ENCODE data around the gene CUBN. TPM values are rescaled to one million over a fixed set of nuclear protein-coding genes. Genes with fewer than 3 reads are reported as not detected.

The CUBN gene
- total and polyA plus RNA-seq, 2 experiments from 2014 or later: 0.41 to 0.65 TPM

DNA sequence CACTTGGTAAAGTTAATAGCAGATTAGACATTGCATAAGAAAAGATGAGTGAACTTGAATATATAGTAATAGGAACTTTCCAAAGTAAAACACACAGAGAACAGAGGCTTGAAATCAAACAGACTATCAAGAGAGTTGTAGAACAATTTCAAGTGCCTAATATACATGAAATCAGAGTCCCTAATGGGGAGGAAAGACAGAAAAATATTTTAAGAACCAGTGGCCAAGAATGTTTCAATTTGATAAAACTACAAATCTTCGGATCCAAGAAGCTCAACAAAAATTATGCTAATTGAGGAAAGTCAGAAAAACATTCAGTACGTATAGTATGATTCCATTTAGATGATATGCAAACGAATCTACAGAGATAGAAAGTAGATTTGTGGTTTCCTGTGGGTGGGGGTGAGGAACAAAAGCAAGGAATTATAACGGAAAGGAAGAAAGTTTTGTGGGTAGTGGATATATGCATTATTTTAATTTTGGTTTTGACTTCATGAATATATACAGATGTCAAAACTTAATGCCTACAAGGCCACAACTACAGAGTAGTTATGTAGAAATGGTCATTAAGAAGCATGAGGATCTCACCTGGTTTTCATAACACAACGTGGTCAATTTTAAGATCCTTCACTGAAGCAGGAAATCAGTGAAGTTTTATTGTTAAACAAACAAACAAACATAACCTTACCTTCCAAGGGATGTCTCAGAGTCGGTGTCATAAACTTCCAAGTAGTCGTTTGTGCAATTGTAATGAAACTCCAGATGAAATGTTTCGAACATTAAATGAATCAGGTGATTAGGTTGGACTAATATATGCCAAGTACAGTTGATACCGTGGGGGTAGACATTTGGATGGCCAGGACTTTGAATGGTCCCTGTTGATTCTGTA lies 62.0 kb downstream of the CUBN start:
- DNase-seq: peak; percentile 6
- Histone ChIP-seq H3K27ac (peak overlapping the region; percentile 33), H3K27me3 (replicated peaks; ENCODE audit: insufficient read depth) (no peaks in the 10 kb centered on the region), H3K4me3 (peak overlapping the region; percentile 31), H3K36me3 (ENCODE audit: low read depth) (no peaks in the 10 kb centered on the region), H4K20me1 (ENCODE audit: insufficient read depth) (no peaks in the 10 kb centered on the region), H3K9me2 (ENCODE audit: insufficient read depth) (no peaks in the 10 kb centered on the region), H3F3A (ENCODE audit: insufficient read depth) (peaks cover 31% of the 10 kb centered on the region), H3K9me3 (ENCODE audit: low read depth) (no peaks in the 10 kb centered on the region), H3K9ac (0 out of 2 replicates have a peak overlapping the region, but pooled peaks have one; percentile 22), H3K4me1 (ENCODE audit: insufficient read depth) (peaks cover 47% of the 10 kb centered on the region), H2AFZ (peak overlapping the region; percentile 57), H3K4me2 (ENCODE audit: unreplicated experiment) (peak overlapping the region; percentile 41), H3K79me2 (ENCODE audit: insufficient read depth) (no peaks in the 10 kb centered on the region)
- 52 to 57% methylated on average over 9 of the region's 9 CpGs for WGBS, 2 experiments (ENCODE audit: low coverage in 1 of 2, low lambda C conversion rate in 2 of 2, missing lambda C conversion rate in 2 of 2)
- TF ChIP-seq EZH2phosphoT487 (IDR thresholded peaks at IDR 0.05; ENCODE audit: insufficient read depth, low read depth): no peak
- in situ Hi-C loops (cut with MboI): no loop called here

DNA sequence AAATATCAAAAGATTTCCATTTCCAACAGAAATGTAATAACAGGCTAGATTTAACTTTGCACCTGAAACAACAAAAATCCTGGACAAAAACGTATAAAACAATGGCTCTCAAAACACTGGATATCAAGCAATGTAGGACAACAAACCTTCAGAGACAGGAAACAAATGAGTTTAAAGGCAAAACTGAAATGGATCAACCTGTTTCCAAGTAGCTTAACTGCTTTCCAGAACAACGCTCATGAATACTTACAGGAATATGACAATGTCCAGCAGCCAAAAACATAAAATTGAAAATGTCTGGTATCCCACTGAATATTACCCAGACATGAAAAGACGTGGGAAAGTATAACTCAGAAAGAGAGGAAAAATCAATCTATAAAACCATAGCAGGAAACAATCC lies 62.8 kb downstream of the CUBN start:
- no peak for TF ChIP-seq EZH2phosphoT487 (IDR thresholded peaks at IDR 0.05; ENCODE audit: insufficient read depth, low read depth)
- Histone ChIP-seq H3K79me2 (ENCODE audit: insufficient read depth) (no peaks in the 10 kb centered on the region), H2AFZ (no peak overlapping the region), H3F3A (ENCODE audit: insufficient read depth) (peaks cover 40% of the 10 kb centered on the region), H3K9me3 (ENCODE audit: low read depth) (no peaks in the 10 kb centered on the region), H3K9ac (no peak overlapping the region), H3K4me2 (ENCODE audit: unreplicated experiment) (no peak overlapping the region), H3K27ac (no peak overlapping the region; the same call in 1 of the 2 replicates), H3K4me1 (ENCODE audit: insufficient read depth) (peaks cover 46% of the 10 kb centered on the region), H3K9me2 (ENCODE audit: insufficient read depth) (no peaks in the 10 kb centered on the region), H3K4me3 (no peak overlapping the region), H3K36me3 (ENCODE audit: low read depth) (no peaks in the 10 kb centered on the region), H3K27me3 (replicated peaks; ENCODE audit: insufficient read depth) (no peaks in the 10 kb centered on the region), H4K20me1 (ENCODE audit: insufficient read depth) (no peaks in the 10 kb centered on the region)
- in situ Hi-C loops (cut with MboI): no loop called here
- 90 to 96% methylated on average over 3 of the region's 3 CpGs for WGBS, 2 experiments (ENCODE audit: low coverage in 1 of 2, low lambda C conversion rate in 2 of 2, missing lambda C conversion rate in 2 of 2)
- no peak for DNase-seq

DNA sequence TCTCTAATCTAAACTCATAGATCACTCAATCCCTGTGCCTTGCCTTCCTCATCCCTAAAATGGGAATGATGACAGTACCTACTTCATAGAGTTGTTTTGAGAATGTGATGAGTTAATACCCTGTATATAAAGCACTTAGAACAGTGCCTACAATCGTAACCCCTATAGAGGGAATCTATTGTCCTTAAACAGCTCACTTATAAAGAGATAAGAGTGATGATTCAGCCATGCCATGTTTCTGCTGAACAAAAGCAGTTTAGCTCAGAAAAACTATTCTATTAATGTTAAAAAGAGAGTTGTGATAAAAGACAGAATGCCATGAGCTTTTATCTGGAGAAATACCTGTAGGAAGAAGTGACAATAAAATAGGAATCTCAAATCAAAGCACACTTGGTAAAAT lies 63.6 kb downstream of the CUBN start:
- Histone ChIP-seq H3K36me3 (ENCODE audit: low read depth) (no peaks in the 10 kb centered on the region), H3K4me2 (ENCODE audit: unreplicated experiment) (no peak overlapping the region), H3K27me3 (replicated peaks; ENCODE audit: insufficient read depth) (no peaks in the 10 kb centered on the region), H2AFZ (no peak overlapping the region), H3K9me3 (ENCODE audit: low read depth) (no peaks in the 10 kb centered on the region), H3F3A (ENCODE audit: insufficient read depth) (peaks cover 48% of the 10 kb centered on the region), H3K9ac (no peak overlapping the region), H4K20me1 (ENCODE audit: insufficient read depth) (no peaks in the 10 kb centered on the region), H3K79me2 (ENCODE audit: insufficient read depth) (no peaks in the 10 kb centered on the region), H3K4me3 (no peak overlapping the region), H3K9me2 (ENCODE audit: insufficient read depth) (no peaks in the 10 kb centered on the region), H3K4me1 (ENCODE audit: insufficient read depth) (peaks cover 51% of the 10 kb centered on the region), H3K27ac (no peak overlapping the region)
- TF ChIP-seq EZH2 (IDR thresholded peaks at IDR 0.05; ENCODE audit: insufficient read depth, poor library complexity, severe bottlenecking) (no peak), EZH2phosphoT487 (IDR thresholded peaks at IDR 0.05; ENCODE audit: insufficient read depth, low read depth) (no peak)
- WGBS, 2 experiments (ENCODE audit: low coverage in 1 of 2, low lambda C conversion rate in 2 of 2, missing lambda C conversion rate in 2 of 2): 74 to 86% methylated on average over 1 of the region's 1 CpG
- in situ Hi-C loops (cut with MboI): no loop called here
- peak; percentile 11 for DNase-seq

DNA sequence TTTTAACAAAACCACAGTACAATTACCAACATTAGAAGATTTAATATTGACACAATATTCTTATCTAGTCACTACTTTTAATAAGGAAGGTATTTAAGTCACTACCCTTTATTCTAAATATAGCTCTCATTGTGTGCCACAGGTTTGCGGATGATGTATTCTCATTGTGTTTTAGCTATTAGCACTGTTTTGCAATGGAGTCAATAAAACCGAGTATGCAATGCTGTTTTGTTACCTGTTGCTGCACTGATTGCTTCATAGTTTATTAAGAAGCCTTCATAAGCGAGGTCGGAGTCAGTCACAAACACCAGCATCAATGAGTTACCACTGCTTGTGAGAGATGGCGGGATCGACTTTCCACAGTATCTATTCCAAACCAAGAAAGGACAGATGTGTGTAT lies 64.3 kb downstream of the CUBN start:
- peaks cover 55% of the 10 kb centered on the region for H3F3A ChIP-seq (ENCODE audit: insufficient read depth)
- no peak overlapping the region for H2AFZ ChIP-seq
- no peaks in the 10 kb centered on the region for H3K27me3 ChIP-seq (replicated peaks; ENCODE audit: insufficient read depth)
- DNase-seq: no peak
- no peak overlapping the region for H3K9ac ChIP-seq
- no peaks in the 10 kb centered on the region for H3K79me2 ChIP-seq (ENCODE audit: insufficient read depth)
- H3K9me3 ChIP-seq (ENCODE audit: low read depth): no peaks in the 10 kb centered on the region
- WGBS, 2 experiments (ENCODE audit: low coverage in 1 of 2, low lambda C conversion rate in 2 of 2, missing lambda C conversion rate in 2 of 2): 96 to 100% methylated on average over 6 of the region's 6 CpGs
- H3K27ac ChIP-seq: no peak overlapping the region
- no peak overlapping the region for H3K4me2 ChIP-seq (ENCODE audit: unreplicated experiment)
- TF ChIP-seq EZH2phosphoT487 (IDR thresholded peaks at IDR 0.05; ENCODE audit: insufficient read depth, low read depth): no peak
- H3K36me3 ChIP-seq (ENCODE audit: low read depth): no peaks in the 10 kb centered on the region
- H3K4me3 ChIP-seq: no peak overlapping the region
- H4K20me1 ChIP-seq (ENCODE audit: insufficient read depth): no peaks in the 10 kb centered on the region
- in situ Hi-C loops (cut with MboI): no loop called here
- peaks cover 59% of the 10 kb centered on the region for H3K4me1 ChIP-seq (ENCODE audit: insufficient read depth)
- H3K9me2 ChIP-seq (ENCODE audit: insufficient read depth): no peaks in the 10 kb centered on the region
